Fibroblast of skin of scalp (primary cell): ENCODE data around the gene KRAS. TPM values are rescaled to one million over a fixed set of nuclear protein-coding genes. Genes with fewer than 3 reads are reported as not detected.
"Not testable (repeated sequence)": the region's sequence is repeated elsewhere in the genome, so short reads cannot be mapped to it uniquely, and the experiment has no call there.

Experiments used
- DNase-seq: peaks from one replicate; pipeline ENCODE4 v3.0.0-alpha.2; 2013
- polyA plus RNA-seq, 2 experiments: library from polyadenylated mRNA; unstranded; fragments of 120-200 nt; gene quantifications; one replicate each; pipeline ENCODE4 v1.2.1, GENCODE V29; 2013; ENCODE audit not compliant: insufficient read length in 2 of 2

KRAS gene
- 35.9 TPM for polyA plus RNA-seq (2013, experiment 1 of 2; ENCODE audit: insufficient read length)
- 37.7 TPM for polyA plus RNA-seq (2013, experiment 2 of 2; ENCODE audit: insufficient read length)

DNA sequence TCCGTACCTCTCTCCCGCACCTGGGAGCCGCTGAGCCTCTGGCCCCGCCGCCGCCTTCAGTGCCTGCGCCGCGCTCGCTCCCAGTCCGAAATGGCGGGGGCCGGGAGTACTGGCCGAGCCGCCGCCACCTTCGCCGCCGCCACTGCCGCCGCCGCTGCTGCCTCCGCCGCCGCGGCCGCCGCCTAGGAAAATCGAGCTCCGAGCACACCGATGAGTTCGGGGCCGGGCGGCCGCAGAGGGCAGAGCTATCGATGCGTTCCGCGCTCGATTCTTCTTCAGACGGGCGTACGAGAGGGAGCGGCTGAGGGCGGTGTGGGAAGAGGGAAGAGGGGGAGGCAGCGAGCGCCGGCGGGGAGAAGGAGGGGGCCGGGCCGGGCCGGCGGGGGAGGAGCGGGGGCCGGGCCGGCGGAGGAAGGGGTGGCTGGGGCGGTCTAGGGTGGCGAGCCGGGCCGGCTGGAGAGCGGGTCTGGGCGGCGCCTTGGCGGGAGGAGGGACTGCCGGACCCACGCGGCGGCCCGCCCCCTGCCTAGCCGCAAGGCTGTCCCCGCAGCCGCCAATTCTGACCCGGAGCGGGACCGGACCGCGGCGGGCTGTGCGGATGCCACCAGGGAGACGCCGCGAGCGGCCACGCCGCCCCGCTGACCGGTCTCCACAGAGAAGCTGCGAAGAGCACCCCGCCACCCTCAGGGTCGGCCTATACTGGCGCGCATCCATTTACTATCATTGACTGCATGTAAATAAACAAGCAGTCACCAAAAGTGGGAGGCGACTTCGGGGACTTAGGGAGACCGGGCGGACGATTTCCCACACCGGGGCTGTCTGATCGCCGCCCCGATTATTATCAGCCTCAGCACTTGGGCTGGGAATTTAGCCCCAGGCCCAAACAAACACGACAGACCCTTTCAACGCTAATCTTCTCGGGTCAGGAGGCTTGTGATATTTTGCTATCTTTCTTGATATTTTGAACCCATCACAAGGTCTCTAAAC is at the start of gene KRAS:
TSS of gene KRAS (minus strand) at position 186 of the 987 bp plus-strand sequence.
- DNase-seq: peak; percentile 99

DNA sequence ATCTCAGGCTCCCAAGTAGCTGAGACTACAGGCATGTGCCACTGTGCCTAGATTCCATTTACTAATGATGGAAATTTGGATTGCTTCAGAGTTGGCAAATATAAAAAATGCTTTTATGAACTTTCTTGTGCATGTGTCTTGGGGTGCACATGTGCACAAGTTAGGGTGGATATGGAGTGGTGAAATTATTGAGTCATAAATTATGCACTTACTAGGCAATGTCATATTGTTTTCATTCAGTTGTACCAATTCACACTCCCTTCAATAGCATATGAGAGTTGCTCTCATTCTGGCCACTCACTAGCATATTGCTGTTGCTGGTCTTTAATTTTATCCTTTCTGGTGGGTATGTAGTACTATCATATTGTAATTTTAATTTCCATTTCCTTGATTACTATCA is 45.7 kb upstream of the KRAS start:
- no peak for DNase-seq

DNA sequence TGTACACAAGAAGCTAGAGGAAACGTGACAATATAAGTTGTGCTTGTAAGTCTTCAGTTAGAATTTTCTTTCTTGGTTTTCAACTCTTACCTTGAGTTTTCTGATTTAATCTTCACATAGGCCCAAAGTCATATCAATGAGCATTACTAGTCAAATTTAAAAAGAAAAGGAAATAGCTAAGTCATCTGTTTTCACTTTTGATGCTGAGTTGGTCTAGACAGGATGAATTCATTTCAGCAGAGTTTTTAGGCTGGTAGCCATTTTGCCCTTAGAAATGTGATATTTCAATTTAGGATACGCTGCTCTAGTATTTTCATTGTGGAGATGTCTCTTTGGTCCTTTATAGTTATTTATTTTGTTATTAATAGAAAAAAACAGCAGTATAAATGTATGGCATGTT is 44.6 kb upstream of the KRAS start:
- DNase-seq: peak; percentile 48

DNA sequence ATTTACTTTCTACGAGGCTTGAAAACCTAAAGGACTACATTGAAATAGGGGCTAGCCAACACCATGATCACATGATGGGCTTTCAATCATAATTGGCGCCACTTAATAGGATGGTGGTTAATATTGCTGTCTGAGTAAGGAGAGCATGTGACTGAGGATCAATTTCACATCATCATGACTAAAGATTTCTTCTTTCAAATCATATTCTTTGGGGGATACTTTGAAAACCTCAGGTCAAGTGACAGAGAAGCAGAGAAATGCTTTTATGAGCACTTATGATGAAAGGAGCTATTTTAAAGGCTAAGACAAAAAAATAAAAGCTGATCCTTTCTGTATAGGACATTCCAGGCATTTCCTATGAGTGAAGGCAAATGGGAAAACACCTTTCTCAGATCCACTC is 42.9 kb upstream of the KRAS start:
- DNase-seq: no peak

DNA sequence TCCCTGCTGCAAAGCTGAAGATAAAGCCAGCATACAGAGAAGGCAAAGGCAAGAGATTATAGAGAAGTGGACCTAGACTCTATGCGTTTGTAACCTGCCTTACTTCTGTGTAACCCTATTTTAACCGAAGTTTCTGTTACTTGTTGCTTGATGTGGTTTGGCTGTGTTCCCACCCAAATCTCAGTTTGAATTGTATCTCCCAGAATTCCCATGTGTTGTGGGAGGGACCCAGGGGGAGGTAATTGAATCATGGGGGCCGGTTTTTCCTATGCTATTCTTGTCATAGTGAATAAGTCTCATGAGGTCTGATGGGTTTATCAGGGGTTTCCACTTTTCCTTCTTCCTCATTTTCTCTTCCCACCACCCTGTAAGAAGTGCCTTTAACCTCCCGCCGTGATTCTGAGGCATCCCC is 42.1 kb upstream of the KRAS start:
- DNase-seq: not testable (repeated sequence)

DNA sequence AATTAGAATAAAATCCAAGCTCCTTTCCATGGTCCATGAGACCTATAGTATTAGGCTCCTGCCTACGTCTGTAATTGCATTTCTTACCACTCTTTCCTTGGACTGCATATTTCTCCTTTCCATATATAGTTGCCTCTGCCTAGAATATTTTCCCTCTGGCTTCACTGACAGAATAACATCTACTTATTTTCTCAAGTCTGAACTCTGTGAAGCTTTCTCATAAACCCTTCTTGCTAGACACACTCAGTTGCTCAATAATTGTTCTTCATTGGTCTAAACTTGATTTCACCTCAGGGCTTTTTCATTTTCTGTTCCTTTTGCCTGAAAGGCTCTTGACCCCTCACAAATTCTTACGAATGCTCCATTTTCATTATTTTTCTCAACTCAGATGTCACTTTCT is 36.9 kb upstream of the KRAS start:
- no peak for DNase-seq

DNA sequence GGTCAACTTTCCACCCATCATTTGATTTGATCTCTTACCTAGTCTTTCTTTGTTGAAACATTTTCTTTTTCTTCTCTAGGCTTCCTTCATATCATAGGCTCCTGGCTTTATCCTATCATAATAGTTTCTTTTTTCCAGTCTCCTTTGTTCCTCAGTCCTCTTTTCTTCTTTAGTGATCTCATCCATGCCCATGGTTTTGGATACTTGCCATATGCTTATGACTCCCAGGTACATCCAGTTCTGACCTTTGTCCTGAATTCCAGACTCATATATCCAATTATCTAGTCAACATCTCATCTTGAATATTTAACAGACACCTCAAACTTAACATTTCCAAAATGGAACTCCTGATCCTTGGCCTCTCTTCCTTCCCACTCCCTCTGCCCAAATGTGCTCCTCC is 36.1 kb upstream of the KRAS start:
- DNase-seq: no peak

DNA sequence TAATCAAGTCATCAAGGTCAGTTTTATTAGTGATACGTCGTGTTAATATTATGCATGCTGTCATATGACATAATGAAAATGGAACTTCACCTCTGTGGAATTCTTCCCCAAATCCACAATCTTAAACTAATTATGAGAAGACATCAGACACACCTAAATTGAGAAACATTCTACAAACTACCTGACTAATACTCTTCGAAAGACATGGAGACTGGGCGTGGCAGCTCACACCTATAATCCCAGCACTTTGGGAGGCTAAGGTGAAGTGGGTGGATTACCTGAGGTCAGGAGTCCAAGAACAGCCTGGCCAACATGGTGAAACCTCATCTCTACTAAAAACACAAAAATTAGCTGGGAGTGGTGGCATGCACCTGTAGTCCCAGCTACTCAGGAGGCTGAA is 33.3 kb upstream of the KRAS start:
- DNase-seq: no peak

DNA sequence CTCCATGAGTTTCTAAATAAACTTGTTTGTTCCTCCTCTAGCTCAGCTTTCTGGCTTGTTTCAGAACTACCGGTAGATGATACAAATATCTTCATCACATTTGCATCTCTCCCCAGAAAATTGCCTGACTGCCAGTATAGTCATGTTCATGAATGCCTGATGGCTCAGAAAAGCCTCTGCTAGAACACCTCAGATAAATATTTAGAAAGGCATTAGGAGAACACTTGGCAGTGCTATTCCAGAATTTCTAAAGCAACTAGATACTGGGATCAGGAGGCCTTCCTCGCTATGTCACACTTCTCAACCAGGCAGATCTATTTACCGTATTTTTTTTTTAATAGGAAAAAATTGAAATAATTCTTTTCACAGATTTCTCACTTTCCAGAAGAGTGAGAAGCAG is 32.3 kb upstream of the KRAS start:
- DNase-seq: no peak

DNA sequence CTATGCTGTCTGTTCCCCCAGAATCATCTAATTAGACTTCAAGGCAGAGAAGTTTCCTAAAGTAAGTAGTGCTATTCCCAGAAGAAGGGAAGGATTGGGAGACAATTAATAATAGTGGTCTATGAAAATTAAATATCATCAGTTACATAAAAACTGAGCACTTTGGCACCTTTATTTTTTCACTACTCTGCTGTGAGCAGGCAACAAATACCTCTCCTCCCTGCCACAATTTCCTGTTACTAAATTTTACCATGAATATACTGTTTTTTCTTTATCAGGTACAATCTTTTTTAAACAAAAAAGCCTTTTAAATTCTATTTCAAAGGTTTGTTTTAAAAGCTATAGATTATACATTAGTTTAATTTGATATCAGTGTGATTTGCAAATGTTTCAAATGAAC is 29.4 kb upstream of the KRAS start:
- no peak for DNase-seq

DNA sequence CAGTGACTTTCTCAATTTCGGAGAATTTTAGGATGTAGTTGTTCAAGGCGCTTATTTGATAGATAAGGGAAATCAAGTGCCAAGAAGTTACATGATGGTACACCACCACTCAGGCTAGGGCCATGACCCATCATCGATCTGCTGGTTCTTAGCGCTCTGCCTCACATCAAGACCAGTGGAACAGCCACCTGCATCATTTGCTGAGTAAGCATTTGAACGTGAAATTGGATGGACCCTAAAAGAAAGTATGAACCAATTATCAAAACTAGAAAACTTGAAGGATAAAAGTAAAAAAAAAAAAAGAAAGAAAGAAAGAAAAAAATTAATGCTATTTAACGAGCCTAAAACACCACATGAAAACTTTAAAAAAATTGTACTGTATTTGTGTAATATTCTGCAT is 27.5 kb upstream of the KRAS start:
- DNase-seq: no peak

DNA sequence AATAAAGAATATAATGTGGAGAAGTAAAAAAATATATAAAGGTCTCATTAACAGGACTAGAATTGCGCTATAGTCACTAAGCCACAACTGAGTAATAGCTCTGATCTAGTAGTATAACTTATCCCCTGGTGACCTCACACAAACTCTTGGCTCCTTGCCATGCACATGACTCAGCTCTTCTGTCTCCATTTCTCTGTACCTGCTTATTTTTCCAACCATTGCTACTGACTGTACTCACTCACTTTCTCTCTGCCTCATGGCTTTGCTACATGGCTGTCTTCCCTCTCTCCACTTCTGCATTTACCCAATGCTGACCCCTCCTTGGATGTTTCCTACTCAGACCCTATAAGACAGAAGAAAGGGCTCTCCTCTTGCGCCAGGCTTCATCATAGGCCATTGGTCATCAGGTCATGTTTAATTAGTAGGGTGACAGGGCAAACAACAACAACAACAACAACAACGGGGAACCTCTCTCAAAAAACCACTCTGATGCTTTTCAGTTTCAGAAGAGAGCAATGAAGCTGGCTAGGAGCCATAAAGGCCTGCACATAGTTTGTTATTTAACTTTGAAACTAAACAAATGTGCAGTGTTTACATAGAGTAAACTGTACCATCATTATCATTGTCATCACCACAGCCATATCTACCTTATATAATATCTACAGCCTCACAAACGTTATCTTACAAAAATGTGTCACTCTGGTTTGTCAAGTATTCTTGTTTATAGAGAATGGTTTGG is 25.6 kb upstream of the KRAS start:
- DNase-seq: peak; percentile 84

DNA sequence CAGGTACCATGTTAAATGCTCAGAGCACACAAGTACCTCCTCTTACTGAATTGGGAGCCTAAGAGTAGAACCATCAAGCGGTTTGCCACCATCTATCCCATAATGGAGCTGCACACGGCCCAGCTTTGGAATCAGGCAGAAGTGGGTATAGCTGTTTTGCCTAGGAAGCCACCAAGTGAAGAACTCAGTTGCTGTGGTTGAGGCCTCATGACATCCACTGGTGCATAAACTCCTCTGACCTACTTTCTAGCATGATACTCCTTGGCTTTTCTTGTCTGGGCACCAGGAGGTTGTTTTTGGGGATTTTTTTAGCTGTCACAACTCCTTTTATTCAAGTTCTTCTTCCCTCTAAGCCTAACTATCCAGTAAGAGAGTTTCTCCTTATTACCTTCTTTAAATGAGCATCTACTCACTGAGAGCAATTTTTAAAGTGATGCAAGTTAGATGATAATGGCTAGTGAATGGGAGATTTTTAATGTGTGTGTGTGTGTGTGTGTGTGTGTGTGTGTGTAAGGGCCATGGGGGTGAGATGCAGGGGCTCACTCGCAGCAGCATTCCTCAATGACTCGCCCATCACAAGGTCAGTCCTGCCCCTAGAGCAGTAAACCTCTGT is 20.9 kb upstream of the KRAS start:
- no peak for DNase-seq

DNA sequence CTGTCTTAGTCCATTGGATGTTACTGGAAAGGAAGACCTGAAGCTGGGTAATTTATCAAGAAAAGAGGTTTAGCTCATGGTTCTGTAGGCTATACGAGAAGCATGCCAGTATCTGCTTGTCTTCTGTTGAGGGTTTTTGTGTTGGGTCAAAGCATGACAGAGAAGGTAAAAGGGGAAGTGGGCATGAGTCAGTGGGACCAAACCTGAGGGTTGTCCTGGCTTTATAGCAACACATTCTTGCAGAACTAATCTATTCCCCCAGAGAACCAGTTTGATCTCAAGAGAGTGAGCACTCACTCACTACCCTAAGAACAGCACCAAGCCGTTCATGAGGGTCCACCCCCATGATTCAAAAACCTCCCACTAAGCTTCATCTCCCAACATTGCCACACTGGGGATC is 19.0 kb upstream of the KRAS start:
- DNase-seq: no peak

DNA sequence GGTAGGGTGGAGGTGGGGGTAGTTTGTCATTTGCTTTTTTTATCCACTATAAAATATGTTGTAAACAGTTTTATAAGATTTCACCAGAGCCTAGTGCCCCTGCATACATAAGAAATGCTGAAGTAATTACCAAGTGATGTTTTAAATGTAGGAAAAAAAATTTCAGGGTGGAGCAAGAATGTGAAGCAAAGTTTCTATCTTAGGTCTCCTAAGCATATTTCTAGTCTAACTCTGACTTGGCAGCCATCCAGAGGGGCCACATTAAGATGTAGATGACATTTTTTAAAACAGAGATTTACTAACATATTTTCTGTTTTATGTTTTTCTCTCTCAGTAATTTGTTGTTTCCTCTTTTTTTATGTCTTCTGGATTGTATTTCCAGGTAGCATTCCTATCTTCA is 15.8 kb upstream of the KRAS start:
- DNase-seq: peak; percentile 72

DNA sequence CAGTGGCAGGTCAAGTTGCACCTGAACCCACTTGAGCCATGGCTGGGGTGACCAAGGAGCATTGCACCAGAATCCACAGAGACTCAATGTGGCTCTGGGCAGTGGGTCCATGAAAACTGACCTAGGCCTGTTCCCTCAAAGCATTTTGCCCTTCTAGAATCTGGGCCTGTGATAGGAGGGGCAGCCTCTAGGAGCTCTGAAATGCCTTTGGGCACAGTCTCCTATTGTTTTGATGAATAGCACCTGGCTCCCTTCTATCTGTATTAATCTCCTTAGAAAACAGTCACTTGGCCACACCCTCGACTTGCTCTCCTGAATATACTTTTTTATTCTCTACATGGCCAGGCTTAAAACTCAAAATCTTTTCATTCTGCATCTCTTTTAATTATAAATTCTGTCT is 14.1 kb upstream of the KRAS start:
- no peak for DNase-seq

DNA sequence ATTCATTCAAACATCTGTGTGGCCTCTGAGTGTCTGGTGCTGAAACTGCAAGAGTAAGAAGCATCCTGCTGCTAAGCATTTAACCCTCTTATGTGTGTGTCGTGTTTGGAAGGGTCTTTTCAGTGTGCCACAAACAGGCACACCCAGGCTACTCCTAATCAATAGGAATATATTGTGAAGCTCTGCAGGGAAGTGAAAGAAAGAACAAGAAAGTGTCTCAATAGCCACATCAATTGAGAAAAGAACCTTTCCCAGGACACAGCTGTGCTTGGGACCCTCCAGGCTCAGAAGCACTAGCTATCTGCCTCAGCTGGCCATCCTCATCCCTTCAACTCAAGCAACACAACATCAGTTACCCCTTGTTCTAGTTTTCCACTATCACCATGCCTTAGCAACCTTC is 13.4 kb upstream of the KRAS start:
- DNase-seq: no peak

DNA sequence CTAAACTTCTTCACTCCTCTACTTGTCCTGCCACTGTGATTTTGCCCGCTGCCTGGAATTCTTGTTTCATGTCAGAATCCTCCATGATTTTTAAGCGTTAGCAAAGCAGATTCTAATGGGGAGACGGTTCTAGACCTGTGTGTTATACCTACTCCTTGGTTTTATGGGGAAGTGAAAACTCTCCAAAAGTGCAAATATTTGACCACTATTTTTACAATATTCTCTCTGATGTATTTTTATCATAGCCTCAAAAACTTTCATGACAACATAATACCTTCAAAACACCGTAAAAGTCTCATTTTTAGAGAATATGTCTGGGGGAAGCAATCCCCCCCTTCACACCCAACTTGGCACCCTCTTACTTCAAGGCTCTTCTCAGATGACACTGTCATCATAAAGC is 12.9 kb upstream of the KRAS start:
- no peak for DNase-seq

DNA sequence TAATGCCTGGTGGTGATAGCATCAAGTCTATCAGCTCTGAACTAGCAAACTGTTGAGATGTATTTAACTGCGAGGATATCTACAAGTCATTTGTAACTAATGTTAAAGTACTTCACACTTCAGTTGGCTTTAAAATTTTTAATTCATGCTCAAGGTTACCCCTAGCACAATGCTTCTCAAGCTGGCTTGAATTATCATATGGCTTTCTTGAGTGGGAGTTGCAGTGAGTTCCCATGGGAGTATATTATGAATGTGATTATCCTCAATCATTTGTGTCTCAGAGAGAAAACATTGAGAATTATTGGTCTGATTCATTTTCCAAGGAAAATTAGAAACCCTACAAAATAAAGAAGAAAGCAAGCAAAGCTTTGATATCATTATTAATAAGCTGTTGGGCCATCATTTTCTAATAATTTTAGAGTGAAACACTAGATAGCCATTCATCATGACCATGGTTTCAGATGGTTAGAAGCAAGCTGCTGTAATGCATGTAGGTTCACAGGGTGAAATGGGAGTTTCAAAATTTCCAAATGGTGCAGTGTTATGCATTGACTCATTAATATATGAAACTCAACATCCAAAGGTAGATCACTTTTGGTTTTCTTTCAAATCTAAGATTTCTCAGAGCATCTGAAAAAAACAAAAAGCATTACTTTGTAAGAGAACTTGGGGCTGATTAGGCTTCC is 11.8 kb upstream of the KRAS start:
- DNase-seq: no peak

DNA sequence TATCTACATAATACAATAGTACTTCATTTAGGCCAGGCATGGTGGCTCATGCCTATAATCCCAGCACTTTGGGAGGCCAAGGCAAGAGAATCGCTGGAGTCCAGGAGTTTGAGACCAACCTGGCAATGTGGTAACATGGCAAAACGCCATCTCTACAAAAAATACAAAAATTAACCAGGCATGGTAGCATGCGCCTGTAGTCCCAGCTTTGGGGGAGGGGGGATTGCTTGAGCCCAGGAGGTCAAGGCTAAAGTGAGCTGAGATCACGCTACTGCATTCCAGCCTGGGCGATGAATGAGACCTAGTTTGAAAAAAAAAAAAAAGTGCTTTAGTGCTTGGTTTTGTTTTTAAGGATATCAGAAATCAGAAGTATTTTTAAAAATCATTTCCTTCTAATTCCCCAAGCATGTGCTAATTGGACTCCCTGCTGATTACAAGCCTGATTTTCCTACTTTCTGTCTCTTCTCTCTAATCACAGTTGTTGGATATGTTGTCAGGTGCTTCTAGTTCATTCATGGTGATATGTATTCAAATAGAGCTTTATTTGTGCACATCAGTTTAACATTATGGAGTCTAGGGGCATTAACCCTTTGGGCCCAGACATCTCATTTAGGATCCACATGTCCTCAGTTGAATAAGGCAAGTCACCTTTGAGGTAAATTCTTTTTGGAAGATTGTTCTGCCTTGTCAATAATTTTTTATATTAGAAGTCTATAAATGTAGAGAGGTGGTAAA is 7.0 kb upstream of the KRAS start:
- DNase-seq: no peak

DNA sequence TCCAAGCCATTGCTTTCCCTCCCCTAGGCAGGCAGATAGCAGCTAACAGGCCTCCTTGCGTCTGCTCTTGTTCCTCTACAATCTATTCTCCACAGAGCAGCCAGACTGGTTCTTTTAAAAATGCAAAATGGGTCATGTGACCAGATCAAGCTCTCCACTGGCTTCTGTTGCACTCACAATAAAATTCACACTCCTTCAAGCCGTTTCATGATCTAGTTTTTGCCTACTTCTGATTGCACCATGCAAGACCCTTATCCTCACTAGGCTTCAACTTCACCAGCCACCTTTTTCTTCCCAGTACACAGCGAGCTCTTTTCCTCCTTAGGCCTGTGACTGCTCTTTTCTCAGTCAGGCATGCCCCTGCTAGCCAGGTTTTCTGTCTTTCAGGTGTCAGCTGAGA is 6.1 kb upstream of the KRAS start:
- no peak for DNase-seq

DNA sequence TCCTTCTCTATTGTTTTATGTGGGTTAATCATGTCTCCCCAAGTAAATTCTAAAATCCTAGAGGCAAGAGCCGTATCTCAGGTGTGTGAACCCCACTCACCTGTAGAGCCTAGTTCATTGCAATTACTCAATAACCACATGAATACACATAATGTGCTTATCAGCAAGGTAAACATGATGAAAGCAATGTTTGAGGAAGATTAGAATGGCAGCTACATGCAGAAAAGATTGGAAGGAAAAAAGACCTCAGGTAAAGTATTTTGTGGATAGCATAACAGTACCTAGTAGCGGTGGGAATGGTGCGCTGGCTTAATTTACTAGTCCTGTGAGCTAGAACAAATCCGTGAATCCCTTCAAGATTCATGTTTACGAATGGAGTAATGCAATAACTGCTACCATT is 5.3 kb upstream of the KRAS start:
- DNase-seq: no peak
